H1 (cell line): Measurements from ENCODE around the gene AEBP1. TPM values are rescaled to one million over a fixed set of nuclear protein-coding genes. Genes with fewer than 3 reads are reported as not detected.

Experiments
- CTCF ChIA-PET: fragments of 300-600 bp; sonication (Branson Sonifier 250); formaldehyde crosslinking; loops from one replicate; lab custom pipeline; 2021; ENCODE audit not compliant: partially characterized antibody; lab: Charles Lee
- POLR2A ChIA-PET: fragments of 300-600 bp; sonication (Branson Sonifier 250); formaldehyde crosslinking; loops from one replicate; lab custom pipeline; 2021; ENCODE audit warnings: inconsistent platforms; ENCODE audit not compliant: partially characterized antibody; lab: Charles Lee
- DNase-seq, 2 experiments: peaks; one replicate each; pipeline versions ENCODE4 v3.0.0 to v3.0.0-alpha.2; 2010 to 2022; ENCODE audit warnings: low spot score in 2 of 2, low read depth in 1 of 2, mixed read lengths in 1 of 2
- FAIRE-seq: peaks from 2 replicates; lab custom pipeline; 2011; peaks lifted over from hg19 to GRCh38; lab: Jason Lieb, UNC
- H2AFZ ChIP-seq: 2 replicates; pipeline ENCODE4 v1.8.1; 2012; ENCODE audit warnings: low read length, inconsistent platforms
- H2AK5ac ChIP-seq: 2 replicates; pipeline ENCODE4 v1.6.1; 2013; ENCODE audit warnings: low read depth, low read length
- H2BK120ac ChIP-seq: replicated peaks from 2 replicates; pipeline ENCODE3; 2013; ENCODE audit warnings: low read depth, low read length, inconsistent platforms
- H2BK12ac ChIP-seq: 2 replicates; pipeline ENCODE4 v1.6.1; 2013; ENCODE audit warnings: low read depth, low read length
- H2BK15ac ChIP-seq: 2 replicates; pipeline ENCODE4 v1.6.1; 2013; ENCODE audit warnings: low read length
- H2BK20ac ChIP-seq: 2 replicates; pipeline ENCODE4 v1.6.1; 2013; ENCODE audit warnings: low read length
- H2BK5ac ChIP-seq: 2 replicates; pipeline ENCODE4 v1.6.1; 2013; ENCODE audit warnings: low read depth, low read length
- H3K14ac ChIP-seq: 2 replicates; pipeline ENCODE4 v1.6.1; 2013; ENCODE audit warnings: inconsistent platforms; ENCODE audit not compliant: insufficient read length
- H3K18ac ChIP-seq: 2 replicates; pipeline ENCODE4 v1.6.1; 2013; ENCODE audit warnings: low read length; ENCODE audit errors: extremely low read depth
- H3K23ac ChIP-seq: 2 replicates; pipeline ENCODE4 v1.6.1; 2013; ENCODE audit warnings: inconsistent platforms; ENCODE audit not compliant: insufficient read length
- H3K23me2 ChIP-seq: 2 replicates; pipeline ENCODE4 v1.6.1; 2013; ENCODE audit warnings: low read depth, low read length
- H3K27ac ChIP-seq: 2 replicates; pipeline ENCODE4 v1.6.1; 2011; ENCODE audit warnings: low read depth, low read length, inconsistent platforms
- H3K27me3 ChIP-seq, 4 experiments: replicated peaks in 1 of 4; 1 replicate in 1 of 4; 2 replicates in 3 of 4; pipeline versions ENCODE4 v1.6.1 to v1.8.1; 2011 to 2013; ENCODE audit warnings: low read length in 3 of 4, mild to moderate bottlenecking in 3 of 4, inconsistent platforms in 2 of 4, mixed read lengths in 2 of 4, moderate library complexity in 1 of 4; ENCODE audit not compliant: control insufficient read depth in 3 of 4, insufficient read depth in 3 of 4; ENCODE audit errors: extremely low read depth in 1 of 4
- H3K36me3 ChIP-seq, 4 experiments: 2 replicates each; pipeline versions ENCODE4 v1.6.1 to v1.8.1; 2011 to 2013; ENCODE audit warnings: mild to moderate bottlenecking in 4 of 4, low read length in 3 of 4, moderate library complexity in 2 of 4, control low read depth in 1 of 4, inconsistent platforms in 1 of 4; ENCODE audit not compliant: insufficient read depth in 4 of 4, control insufficient read depth in 2 of 4
- H3K4ac ChIP-seq: replicated peaks from 2 replicates; pipeline ENCODE3; 2013; ENCODE audit warnings: low read length, low read depth, mixed read lengths, inconsistent platforms; ENCODE audit not compliant: insufficient read length
- H3K4me1 ChIP-seq, 4 experiments: replicated peaks in 1 of 4; 1 replicate in 1 of 4; 2 replicates in 3 of 4; pipeline versions ENCODE4 v1.6.1 to v1.8.1; 2011 to 2013; ENCODE audit warnings: low read length in 3 of 4, inconsistent platforms in 2 of 4, mixed read lengths in 1 of 4; ENCODE audit not compliant: insufficient read depth in 4 of 4, control insufficient read depth in 3 of 4
- H3K4me2 ChIP-seq, 2 experiments: 2 replicates each; pipeline versions ENCODE4 v1.6.1 to v1.8.1; 2011 to 2013; ENCODE audit warnings: low read depth in 2 of 2, low read length in 2 of 2, control low read depth in 1 of 2, inconsistent platforms in 1 of 2, mild to moderate bottlenecking in 1 of 2; ENCODE audit not compliant: insufficient read depth in 1 of 2
- H3K4me3 ChIP-seq, 4 experiments: fragments of 200-600, 300-600 bp in 1 of 4; sonication (generic), shearing (Covaris generic), sonication (Bioruptor Twin) in 1 of 4; 2 replicates each; pipeline versions ENCODE4 v1.5.1 to v1.8.1; 2011 to 2016; ENCODE audit warnings: low read length in 4 of 4, low read depth in 3 of 4, control low read depth in 2 of 4, inconsistent platforms in 2 of 4, mild to moderate bottlenecking in 2 of 4, mixed read lengths in 1 of 4, moderate library complexity in 1 of 4; ENCODE audit not compliant: insufficient read depth in 2 of 4; ENCODE audit errors: extremely low read depth in 1 of 4
- H3K56ac ChIP-seq: replicated peaks from 2 replicates; pipeline ENCODE3; 2013; ENCODE audit warnings: low read depth, mild to moderate bottlenecking, mixed read lengths, low read length, inconsistent platforms; ENCODE audit not compliant: insufficient read length
- H3K79me1 ChIP-seq: 2 replicates; pipeline ENCODE4 v1.6.1; 2013; ENCODE audit warnings: low read depth, low read length, control low read depth
- H3K79me2 ChIP-seq, 2 experiments: 2 replicates each; pipeline versions ENCODE4 v1.6.1 to v1.8.1; 2012 to 2013; ENCODE audit warnings: low read length in 2 of 2, mild to moderate bottlenecking in 2 of 2, inconsistent platforms in 1 of 2; ENCODE audit not compliant: insufficient read depth in 2 of 2, control insufficient read depth in 1 of 2
- H3K9ac ChIP-seq, 4 experiments: replicated peaks in 1 of 4; 1 replicate in 1 of 4; 2 replicates in 3 of 4; pipeline versions ENCODE4 v1.6.1 to v1.8.1; 2011 to 2013; ENCODE audit warnings: low read depth in 3 of 4, low read length in 3 of 4, control low read depth in 2 of 4, mild to moderate bottlenecking in 2 of 4, moderate library complexity in 2 of 4, inconsistent platforms in 1 of 4; ENCODE audit errors: extremely low read depth in 1 of 4
- H3K9me3 ChIP-seq, 2 experiments: 2 replicates each; pipeline versions ENCODE4 v1.6.1 to v1.8.1; 2012 to 2013; ENCODE audit warnings: mild to moderate bottlenecking in 2 of 2, moderate library complexity in 2 of 2, control low read depth in 1 of 2, inconsistent platforms in 1 of 2, low read depth in 1 of 2, low read length in 1 of 2, mixed read lengths in 1 of 2; ENCODE audit not compliant: insufficient read depth in 2 of 2
- H4K20me1 ChIP-seq, 2 experiments: replicated peaks in 1 of 2; 2 replicates each; pipeline versions ENCODE3 to v1.8.1; 2011 to 2013; ENCODE audit warnings: inconsistent platforms in 2 of 2, low read length in 2 of 2, mild to moderate bottlenecking in 1 of 2; ENCODE audit not compliant: insufficient read depth in 2 of 2, control insufficient read depth in 1 of 2
- H4K5ac ChIP-seq: 2 replicates; pipeline ENCODE4 v1.6.1; 2013; ENCODE audit warnings: low read length, low read depth, mixed read lengths, inconsistent platforms; ENCODE audit not compliant: insufficient read length
- H4K8ac ChIP-seq: 2 replicates; pipeline ENCODE4 v1.8.0; 2013; ENCODE audit warnings: mild to moderate bottlenecking, moderate library complexity, low read length, inconsistent platforms; ENCODE audit not compliant: insufficient read depth; ENCODE audit errors: extremely low read depth
- H4K91ac ChIP-seq: replicated peaks from 2 replicates; pipeline ENCODE3; 2013; ENCODE audit warnings: low read length, mixed read lengths, inconsistent platforms; ENCODE audit not compliant: insufficient read length
- GTF2F1 ChIP-seq: IDR thresholded peaks from 2 replicates; pipeline ENCODE4 v1.6.1; 2012; ENCODE audit warnings: low read depth, low read length, improper control_type of control experiment, borderline replicate concordance
- HDAC2 ChIP-seq, 2 experiments: fragments of 300-600 bp in 1 of 2; sonication (generic) in 1 of 2; IDR thresholded peaks; 2 replicates each; pipeline ENCODE4 v1.6.1; 2011 to 2012; ENCODE audit warnings: low read depth in 2 of 2, low read length in 2 of 2, mild to moderate bottlenecking in 2 of 2, moderate library complexity in 2 of 2, borderline replicate concordance in 1 of 2, inconsistent platforms in 1 of 2
- KDM5A ChIP-seq: fragments of 200-600 bp; IDR thresholded peaks from 2 replicates; pipeline ENCODE4 v1.7.1; 2012; ENCODE audit warnings: mild to moderate bottlenecking, low read length, inconsistent platforms, mixed read lengths
- NRF1 ChIP-seq: IDR thresholded peaks from 2 replicates; pipeline ENCODE4 v1.6.1; 2011; ENCODE audit warnings: mild to moderate bottlenecking, low read depth, low read length, improper control_type of control experiment
- POLR2A ChIP-seq, 2 experiments: IDR thresholded peaks; 1 replicate in 1 of 2; 2 replicates in 1 of 2; pipeline ENCODE4 v1.6.1; 2011; ENCODE audit warnings: low read depth in 2 of 2, low read length in 2 of 2, mild to moderate bottlenecking in 2 of 2; ENCODE audit errors: control extremely low read depth in 1 of 2
- POLR2AphosphoS5 ChIP-seq: IDR thresholded peaks from 2 replicates; pipeline ENCODE4 v1.6.1; 2011; ENCODE audit warnings: low read depth, low read length
- WGBS, 2 experiments: shearing (Covaris generic) in 1 of 2; methylation state at CpG; one replicate each; pipeline versions ENCODE4 v1.1.6 to v1.1.7; 2013 to 2015; ENCODE audit warnings: low lambda C conversion rate in 2 of 2, mixed read lengths in 2 of 2, inconsistent platforms in 1 of 2, low coverage in 1 of 2, missing lambda C conversion rate in 1 of 2; ENCODE audit not compliant: insufficient replicate concordance in 2 of 2, insufficient coverage in 1 of 2, insufficient read length in 1 of 2; ENCODE audit errors: extremely low coverage in 1 of 2, missing lambda C conversion rate in 1 of 2; 5-methylcytosine and 5-hydroxymethylcytosine counted together
- polyA plus RNA-seq, 7 experiments: library from polyadenylated mRNA; depleted of rRNA in 3 of 7; stranded (reverse) in 5 of 7; unstranded in 2 of 7; fragments of >200 nt in 5 of 7; fragments of 200-250 nt in 2 of 7; gene quantifications; 1 replicate in 5 of 7; 2 replicates in 1 of 7; 4 replicates in 1 of 7; pipeline versions ENCODE4 v1.2.1 to v1.2.3, GENCODE V29; 2011 to 2013; ENCODE audit warnings: missing spikeins in 2 of 7, mixed read lengths in 2 of 7
- total RNA-seq: library from RNA; stranded (reverse); fragmentation: NEBNext Ultra II Directional; extraction: Animal tissue kit (Norgen Biotek cat#: 25700); gene quantifications from 2 replicates; pipeline ENCODE4 v1.2.1, GENCODE V29; 2021

The AEBP1 gene
- total and polyA plus RNA-seq, 2 of the 8 experiments (the other 6 are each of a cell fraction or from before 2014, with no cell fraction given) = 10.4 to 41.2 TPM

GRCh38 chr7:44114586-44115310, 10.6 kb downstream of the AEBP1 start:
- WGBS, 2 experiments = 93% methylated on average over 12 of the region's 12 CpGs; no CpG with 5 or more reads in 1 of the 2 experiments
- Histone ChIP-seq H4K5ac (no peak overlapping the region), H3K14ac (no peak overlapping the region), H2BK5ac (no peak overlapping the region), H3K4ac (no peak overlapping the region), H4K8ac (no peak overlapping the region), H3K4me2 (no peak overlapping the region), H2AK5ac (no peak overlapping the region), H2BK20ac (no peak overlapping the region), H3K4me1 (peaks cover 0 to 2% (median 0%) of the 10 kb centered on the region in 4 experiments; a peak in 1 of 7 replicates), H2BK12ac (no peak overlapping the region), H2BK15ac (no peak overlapping the region), H3K36me3 (peaks cover 14 to 49% (median 29%) of the 10 kb centered on the region in 4 experiments; a peak in 6 of 8 replicates), H3K23me2 (no peaks in the 10 kb centered on the region), H3K56ac (no peak overlapping the region), H3K4me3 (no peak overlapping the region), H3K18ac (no peak overlapping the region), H2BK120ac (no peak overlapping the region), H3K27ac (no peak overlapping the region), H3K23ac (no peak overlapping the region), H3K79me1 (peaks cover 4% of the 10 kb centered on the region; the same call in 1 of the 2 replicates), H4K91ac (no peak overlapping the region), H3K79me2 (peaks cover 0 to 4% of the 10 kb centered on the region in 2 experiments; a peak in 2 of 4 replicates), H3K27me3 (no peaks in the 10 kb centered on the region), H2AFZ (no peak overlapping the region), H3K9ac (no peak overlapping the region), H4K20me1 (peaks cover 4 to 15% of the 10 kb centered on the region in 2 experiments), H3K9me3 (no peaks in the 10 kb centered on the region)
- FAIRE-seq (no peak), DNase-seq (no peak)
- TF ChIP-seq POLR2AphosphoS5 (0 out of 2 replicates have a peak, but pooled peaks have one; percentile 9), POLR2A (IDR thresholded peaks at IDR 0.05; ENCODE audit: control extremely low read depth in 1 of 2, low read depth in 2 of 2, low read length in 2 of 2) (0 out of 3 replicates have a peak, but pooled peaks of 1 of the 2 experiments have one; percentile 9), GTF2F1 (no peak), KDM5A (no peak), HDAC2 (IDR thresholded peaks at IDR 0.05; ENCODE audit: borderline replicate concordance in 1 of 2, low read depth in 2 of 2, low read length in 2 of 2) (no peak), NRF1 (no peak)
- POLR2A ChIA-PET = interaction anchor here (0.8 to 3.4 kb wide), 12 partner anchors 8 to 67 kb away, joined by 3 to 13 read pairs (median 3); partner anchors contain the start of genes AEBP1 and POLD2
- CTCF ChIA-PET = interaction anchor here (0.7 to 1.8 kb wide), 6 partner anchors 8 to 82 kb away, joined by 3 to 5 read pairs (median 4); partner anchors contain the start of gene POLD2
